ENCODE measurements around the gene ZNF800.

Gene ZNF800

GRCh38 chr7:127320974-127321373, 71.5 kb downstream of the ZNF800 start:
- no peak for DNase-seq (ENCODE audit: low read depth)
- no peak overlapping the region for H3K4me3 ChIP-seq (ENCODE audit: control insufficient read depth, low read depth, low read length)
- TF ChIP-seq CTCF (conservative IDR thresholded peaks at IDR 0.05; ENCODE audit: control insufficient read depth, insufficient read depth, low read depth, low read length): no peak

Measured in fibroblast of mammary gland (primary cell).